H9 (cell line): Measurements from ENCODE around the gene ARHGAP31. TPM values are rescaled to one million over a fixed set of nuclear protein-coding genes. Genes with fewer than 3 reads are reported as not detected.

Experiments used
- DNase-seq: peaks from one replicate; pipeline ENCODE4 v3.0.0-alpha.2; 2017
- H2AFZ ChIP-seq: one replicate; pipeline ENCODE4 v1.6.1; 2013; ENCODE audit warnings: mild to moderate bottlenecking, low read length, control low read depth, moderate library complexity
- H2AK5ac ChIP-seq: 2 replicates; pipeline ENCODE4 v1.6.1; 2013; ENCODE audit warnings: low read length, control low read depth, mixed read lengths; ENCODE audit not compliant: insufficient read length
- H2BK120ac ChIP-seq: one replicate; pipeline ENCODE4 v1.6.1; 2013; ENCODE audit warnings: low read depth, mild to moderate bottlenecking, low read length, control low read depth, inconsistent platforms; ENCODE audit not compliant: poor library complexity, severe bottlenecking
- H2BK12ac ChIP-seq: 2 replicates; pipeline ENCODE4 v1.6.1; 2013; ENCODE audit warnings: low read length, control low read depth, mixed read lengths, low read depth; ENCODE audit not compliant: insufficient read length
- H2BK15ac ChIP-seq: 2 replicates; pipeline ENCODE4 v1.6.1; 2013; ENCODE audit warnings: low read depth, low read length, control low read depth
- H2BK20ac ChIP-seq: one replicate; pipeline ENCODE4 v1.6.1; 2013; ENCODE audit warnings: low read depth, mild to moderate bottlenecking, low read length, control low read depth, inconsistent platforms; ENCODE audit not compliant: poor library complexity, severe bottlenecking
- H2BK5ac ChIP-seq: 2 replicates; pipeline ENCODE4 v1.6.1; 2013; ENCODE audit warnings: low read length, control low read depth, mixed read lengths; ENCODE audit not compliant: insufficient read length
- H3K14ac ChIP-seq: 2 replicates; pipeline ENCODE4 v1.6.1; 2013; ENCODE audit warnings: low read length, control low read depth; ENCODE audit not compliant: insufficient read depth
- H3K18ac ChIP-seq: 2 replicates; pipeline ENCODE4 v1.6.1; 2013; ENCODE audit warnings: low read depth, mild to moderate bottlenecking, mixed read lengths, low read length, control low read depth; ENCODE audit not compliant: insufficient read length
- H3K23ac ChIP-seq: 2 replicates; pipeline ENCODE4 v1.6.1; 2013; ENCODE audit warnings: low read length, control low read depth, mixed read lengths, low read depth; ENCODE audit not compliant: insufficient read length
- H3K23me2 ChIP-seq: 2 replicates; pipeline ENCODE4 v1.6.1; 2013; ENCODE audit warnings: low read depth, mild to moderate bottlenecking, mixed read lengths, low read length, control low read depth; ENCODE audit not compliant: insufficient read length, poor library complexity, severe bottlenecking
- H3K27ac ChIP-seq: 2 replicates; pipeline ENCODE4 v1.5.1; 2013; ENCODE audit warnings: low read length, control low read depth, mixed read lengths, low read depth; ENCODE audit not compliant: insufficient read length
- H3K27me3 ChIP-seq: 2 replicates; pipeline ENCODE4 v1.6.1; 2013; ENCODE audit warnings: low read length, control low read depth, inconsistent platforms; ENCODE audit not compliant: insufficient read depth
- H3K4ac ChIP-seq: 2 replicates; pipeline ENCODE4 v1.6.1; 2013; ENCODE audit warnings: low read depth, mild to moderate bottlenecking, control low read depth, inconsistent platforms, low read length, moderate library complexity
- H3K4me1 ChIP-seq: 2 replicates; pipeline ENCODE4 v1.6.1; 2013; ENCODE audit warnings: low read length, control low read depth, inconsistent platforms; ENCODE audit not compliant: insufficient read depth
- H3K4me2 ChIP-seq: 2 replicates; pipeline ENCODE4 v1.6.1; 2013; ENCODE audit warnings: low read length, control low read depth, mixed read lengths; ENCODE audit not compliant: insufficient read length, insufficient read depth
- H3K56ac ChIP-seq: 2 replicates; pipeline ENCODE4 v1.6.1; 2013; ENCODE audit warnings: low read depth, mild to moderate bottlenecking, mixed read lengths, low read length, control low read depth; ENCODE audit not compliant: insufficient read length
- H3K79me1 ChIP-seq: 2 replicates; pipeline ENCODE4 v1.6.1; 2013; ENCODE audit warnings: low read depth, mild to moderate bottlenecking, moderate library complexity, low read length, control low read depth, inconsistent platforms; ENCODE audit not compliant: insufficient read depth, poor library complexity, severe bottlenecking
- H3K79me2 ChIP-seq: 2 replicates; pipeline ENCODE4 v1.6.1; 2013; ENCODE audit warnings: low read length, control low read depth, inconsistent platforms; ENCODE audit not compliant: insufficient read depth
- H3K9ac ChIP-seq: 2 replicates; pipeline ENCODE4 v1.6.1; 2013; ENCODE audit warnings: low read length, control low read depth, mixed read lengths; ENCODE audit not compliant: insufficient read length; ENCODE audit errors: extremely low read depth
- H3K9me3 ChIP-seq: one replicate; pipeline ENCODE4 v1.6.1; 2013; ENCODE audit warnings: low read depth, low read length, inconsistent platforms; ENCODE audit not compliant: control insufficient read depth
- H3T11ph ChIP-seq: one replicate; pipeline ENCODE4 v1.6.1; 2013; ENCODE audit warnings: mild to moderate bottlenecking, low read length, control low read depth, inconsistent platforms
- H4K20me1 ChIP-seq: one replicate; pipeline ENCODE4 v1.6.1; 2013; ENCODE audit not compliant: control insufficient read depth, insufficient read length, insufficient read depth
- H4K5ac ChIP-seq: 2 replicates; pipeline ENCODE4 v1.6.1; 2013; ENCODE audit warnings: low read depth, mild to moderate bottlenecking, mixed read lengths, low read length, control low read depth; ENCODE audit not compliant: insufficient read length
- H4K8ac ChIP-seq: replicated peaks from 2 replicates; pipeline ENCODE4 v1.6.1; 2013; ENCODE audit warnings: low read length, control low read depth, mixed read lengths, low read depth; ENCODE audit not compliant: insufficient read length
- H4K91ac ChIP-seq: 2 replicates; pipeline ENCODE4 v1.6.1; 2013; ENCODE audit warnings: low read depth, mild to moderate bottlenecking, moderate library complexity, mixed read lengths, low read length, control low read depth; ENCODE audit not compliant: insufficient read length
- H3K27ac Mint-ChIP-seq, 3 experiments: 2 replicates in 2 of 3; 3 replicates in 1 of 3; pipeline ENCODE4 v1.8.0; 2020 to 2021; ENCODE audit warnings: mixed read lengths in 3 of 3, mild to moderate bottlenecking in 1 of 3, moderate library complexity in 1 of 3
- H3K27me3 Mint-ChIP-seq: 2 replicates; pipeline ENCODE4 v1.8.0; 2021; ENCODE audit warnings: low read depth, mild to moderate bottlenecking, moderate library complexity, mixed read lengths
- H3K36me3 Mint-ChIP-seq, 3 experiments: 2 replicates in 2 of 3; 3 replicates in 1 of 3; pipeline ENCODE4 v1.8.0; 2020 to 2021; ENCODE audit warnings: low read depth in 3 of 3, mixed read lengths in 3 of 3; ENCODE audit not compliant: insufficient read depth in 1 of 3
- H3K4me1 Mint-ChIP-seq, 2 experiments: 2 replicates each; pipeline ENCODE4 v1.8.0; 2020; ENCODE audit warnings: mixed read lengths in 2 of 2
- H3K4me3 Mint-ChIP-seq, 2 experiments: 2 replicates in 1 of 2; 3 replicates in 1 of 2; pipeline ENCODE4 v1.8.0; 2020 to 2021; ENCODE audit warnings: mild to moderate bottlenecking in 2 of 2, mixed read lengths in 2 of 2, moderate library complexity in 1 of 2
- H3K9me3 Mint-ChIP-seq, 2 experiments: 2 replicates in 1 of 2; 3 replicates in 1 of 2; pipeline ENCODE4 v1.8.0; 2020; ENCODE audit warnings: mild to moderate bottlenecking in 2 of 2, mixed read lengths in 2 of 2, moderate library complexity in 1 of 2
- CTCF ChIP-seq: fragments of 200-600 bp; sonication (generic); conservative IDR thresholded peaks from 3 replicates; pipeline ENCODE4 v1.8.0; 2021; ENCODE audit warnings: antibody characterized with exemption, mild to moderate bottlenecking
- WGBS: extraction: QIAGEN DNeasy Blood & Tissue Kit; methylation state at CpG from one replicate; pipeline ENCODE4 v1.1.7; 2013; ENCODE audit warnings: missing lambda C conversion rate, low lambda C conversion rate, mixed read lengths; ENCODE audit not compliant: insufficient read length; ENCODE audit errors: extremely low coverage; 5-methylcytosine and 5-hydroxymethylcytosine counted together
- total RNA-seq: library from RNA; stranded (reverse); gene quantifications from 2 replicates; pipeline ENCODE4 v1.2.1, GENCODE V29; 2021

The ARHGAP31 gene
- total RNA-seq, 1 experiment from 2014 or later = 2.2 TPM

GRCh38 chr3:119322835-119323722, 28.9 kb downstream of the ARHGAP31 start:
- H3K36me3 Mint-ChIP-seq = no peaks in the 10 kb centered on the region
- peak; percentile 44; the same call in 2 of the 3 replicates for TF ChIP-seq CTCF

More at GRCh38 chr3:119322835-119323722, 28.9 kb downstream of the ARHGAP31 start:
- Mint-ChIP-seq H3K4me1 (peaks cover 39% of the 10 kb centered on the region in 2 experiments), H3K27me3 (no peaks in the 10 kb centered on the region), H3K27ac (peak overlapping the region; percentile 84 to 95 (median 91); a peak in 6 of 7 replicates), H3K4me3 (peak overlapping the region; percentile 82 to 85), H3K9me3 (no peaks in the 10 kb centered on the region)
- Histone ChIP-seq H3K9me3 (no peaks in the 10 kb centered on the region), H2AFZ (no peak overlapping the region), H3K23ac (no peak overlapping the region), H4K20me1 (no peaks in the 10 kb centered on the region), H2BK12ac (no peak overlapping the region), H4K5ac (no peak overlapping the region), H3K27ac (peak overlapping the region; percentile 33), H4K8ac (no peak overlapping the region), H2BK15ac (no peak overlapping the region), H2AK5ac (no peak overlapping the region), H3K18ac (peak overlapping the region; percentile 81), H3K9ac (peak overlapping the region; percentile 60), H3K79me1 (no peaks in the 10 kb centered on the region), H3K23me2 (peaks cover 8% of the 10 kb centered on the region), H3K4me2 (peak overlapping the region; percentile 85), H4K91ac (no peak overlapping the region), H3K4me1 (peaks cover 2% of the 10 kb centered on the region; the same call in 1 of the 2 replicates), H3K14ac (peak overlapping the region; percentile 51; the same call in 1 of the 2 replicates), H2BK120ac (no peak overlapping the region), H2BK20ac (no peak overlapping the region), H3K27me3 (no peaks in the 10 kb centered on the region), H2BK5ac (peak overlapping the region; percentile 42), H3K79me2 (no peaks in the 10 kb centered on the region), H3K4ac (no peak overlapping the region), H3T11ph (no peak overlapping the region), H3K56ac (no peak overlapping the region)
- no CpG with 5 or more reads among the region's 71 CpGs for WGBS
- peak; percentile 83 for DNase-seq
